Osteoblast (primary cell): Measurements from ENCODE around the gene ACOT13. TPM values are rescaled to one million over a fixed set of nuclear protein-coding genes. Genes with fewer than 3 reads are reported as not detected.

Experiments used
- DNase-seq: peaks from one replicate; pipeline ENCODE4 v3.0.0; 2011; ENCODE audit warnings: low spot score, mixed read lengths; ENCODE audit not compliant: insufficient read length; ENCODE audit errors: missing footprints
- H2AFZ ChIP-seq: 2 replicates; pipeline ENCODE4 v1.6.0; 2011; ENCODE audit warnings: mild to moderate bottlenecking, low read length
- H3K27ac ChIP-seq: 2 replicates; pipeline ENCODE4 v1.5.1; 2011; ENCODE audit warnings: mild to moderate bottlenecking, low read depth, low read length, moderate library complexity
- H3K27me3 ChIP-seq: 2 replicates; pipeline ENCODE4 v1.6.0; 2012; ENCODE audit warnings: mild to moderate bottlenecking, control low read depth, inconsistent platforms, low read length, moderate library complexity; ENCODE audit not compliant: insufficient read depth
- H3K36me3 ChIP-seq: 2 replicates; pipeline ENCODE4 v1.5.1; 2011; ENCODE audit warnings: mild to moderate bottlenecking, low read length, control low read depth, moderate library complexity; ENCODE audit not compliant: insufficient read depth
- H3K4me1 ChIP-seq: 2 replicates; pipeline ENCODE4 v1.5.1; 2011; ENCODE audit warnings: mild to moderate bottlenecking, low read length, control low read depth, moderate library complexity; ENCODE audit not compliant: insufficient read depth
- H3K4me2 ChIP-seq: 2 replicates; pipeline ENCODE4 v1.6.0; 2011; ENCODE audit warnings: mild to moderate bottlenecking, low read length; ENCODE audit not compliant: insufficient read depth
- H3K4me3 ChIP-seq: fragments of 200-600 bp; sonication (generic); 3 replicates; pipeline ENCODE4 v1.5.1; 2012; ENCODE audit warnings: mild to moderate bottlenecking, low read length, inconsistent platforms; ENCODE audit not compliant: insufficient read depth
- H3K79me2 ChIP-seq: 2 replicates; pipeline ENCODE4 v1.6.0; 2012; ENCODE audit warnings: mild to moderate bottlenecking, low read length, control low read depth, inconsistent platforms; ENCODE audit not compliant: insufficient read depth
- H3K9me3 ChIP-seq: 2 replicates; pipeline ENCODE4 v1.5.1; 2011; ENCODE audit warnings: low read depth, low read length, control low read depth
- H4K20me1 ChIP-seq: 2 replicates; pipeline ENCODE4 v1.6.0; 2012; ENCODE audit warnings: mild to moderate bottlenecking, low read length, control low read depth; ENCODE audit not compliant: insufficient read depth
- total RNA-seq: library from RNA; depleted of rRNA; stranded (reverse); fragments of >200 nt; gene quantifications from 2 replicates; pipeline ENCODE4 v1.2.3, GENCODE V29; 2012
- TF ChIP-seq, protein P1 (sequence below): IDR thresholded peaks from 2 replicates; pipeline ENCODE4 v1.5.1; 2011; ENCODE audit warnings: mild to moderate bottlenecking, low read depth, low read length, moderate library complexity; ENCODE audit errors: extremely low read depth

ACOT13 gene
- total RNA-seq, 1 donor: 5.8 TPM

DNA sequence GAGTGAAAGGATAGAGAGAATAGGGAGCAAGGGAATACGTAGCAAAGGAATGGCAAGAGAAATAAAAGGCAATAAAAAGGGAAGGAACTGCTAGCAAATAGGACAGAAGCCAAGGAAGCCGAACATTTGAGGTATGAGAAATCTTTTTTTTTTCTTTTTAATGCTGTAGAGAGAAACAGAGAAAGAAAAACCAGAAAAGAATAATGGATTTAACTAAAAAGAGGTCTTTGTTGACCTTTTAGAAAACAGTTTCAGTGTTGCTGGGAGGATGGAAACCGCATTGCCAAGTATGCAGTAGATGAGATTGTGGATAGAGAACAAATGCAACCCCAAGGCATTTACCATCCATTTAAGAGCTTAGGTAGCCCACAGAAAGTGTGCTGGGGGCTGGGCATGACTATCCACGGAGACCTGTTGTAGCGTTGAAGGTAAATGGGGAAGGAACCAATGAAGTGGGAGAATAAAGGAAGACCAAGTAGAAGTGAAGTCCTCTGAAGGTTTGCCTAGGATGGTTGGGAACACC, 75.4 kb downstream of the ACOT13 start:
- no peaks in the 10 kb centered on the region for H4K20me1 ChIP-seq
- H3K27me3 ChIP-seq: no peaks in the 10 kb centered on the region
- H3K4me1 ChIP-seq: peaks cover 35% of the 10 kb centered on the region
- peak overlapping the region; percentile 99 for H3K27ac ChIP-seq
- no peaks in the 10 kb centered on the region for H3K79me2 ChIP-seq
- H2AFZ ChIP-seq: peak overlapping the region; percentile 94
- no peaks in the 10 kb centered on the region for H3K9me3 ChIP-seq
- peak overlapping the region; percentile 86 for H3K4me2 ChIP-seq
- no peak for DNase-seq
- H3K4me3 ChIP-seq: no peak overlapping the region
- TF ChIP-seq, protein P1, sequence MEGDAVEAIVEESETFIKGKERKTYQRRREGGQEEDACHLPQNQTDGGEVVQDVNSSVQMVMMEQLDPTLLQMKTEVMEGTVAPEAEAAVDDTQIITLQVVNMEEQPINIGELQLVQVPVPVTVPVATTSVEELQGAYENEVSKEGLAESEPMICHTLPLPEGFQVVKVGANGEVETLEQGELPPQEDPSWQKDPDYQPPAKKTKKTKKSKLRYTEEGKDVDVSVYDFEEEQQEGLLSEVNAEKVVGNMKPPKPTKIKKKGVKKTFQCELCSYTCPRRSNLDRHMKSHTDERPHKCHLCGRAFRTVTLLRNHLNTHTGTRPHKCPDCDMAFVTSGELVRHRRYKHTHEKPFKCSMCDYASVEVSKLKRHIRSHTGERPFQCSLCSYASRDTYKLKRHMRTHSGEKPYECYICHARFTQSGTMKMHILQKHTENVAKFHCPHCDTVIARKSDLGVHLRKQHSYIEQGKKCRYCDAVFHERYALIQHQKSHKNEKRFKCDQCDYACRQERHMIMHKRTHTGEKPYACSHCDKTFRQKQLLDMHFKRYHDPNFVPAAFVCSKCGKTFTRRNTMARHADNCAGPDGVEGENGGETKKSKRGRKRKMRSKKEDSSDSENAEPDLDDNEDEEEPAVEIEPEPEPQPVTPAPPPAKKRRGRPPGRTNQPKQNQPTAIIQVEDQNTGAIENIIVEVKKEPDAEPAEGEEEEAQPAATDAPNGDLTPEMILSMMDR: no peak
- H3K36me3 ChIP-seq: no peaks in the 10 kb centered on the region

DNA sequence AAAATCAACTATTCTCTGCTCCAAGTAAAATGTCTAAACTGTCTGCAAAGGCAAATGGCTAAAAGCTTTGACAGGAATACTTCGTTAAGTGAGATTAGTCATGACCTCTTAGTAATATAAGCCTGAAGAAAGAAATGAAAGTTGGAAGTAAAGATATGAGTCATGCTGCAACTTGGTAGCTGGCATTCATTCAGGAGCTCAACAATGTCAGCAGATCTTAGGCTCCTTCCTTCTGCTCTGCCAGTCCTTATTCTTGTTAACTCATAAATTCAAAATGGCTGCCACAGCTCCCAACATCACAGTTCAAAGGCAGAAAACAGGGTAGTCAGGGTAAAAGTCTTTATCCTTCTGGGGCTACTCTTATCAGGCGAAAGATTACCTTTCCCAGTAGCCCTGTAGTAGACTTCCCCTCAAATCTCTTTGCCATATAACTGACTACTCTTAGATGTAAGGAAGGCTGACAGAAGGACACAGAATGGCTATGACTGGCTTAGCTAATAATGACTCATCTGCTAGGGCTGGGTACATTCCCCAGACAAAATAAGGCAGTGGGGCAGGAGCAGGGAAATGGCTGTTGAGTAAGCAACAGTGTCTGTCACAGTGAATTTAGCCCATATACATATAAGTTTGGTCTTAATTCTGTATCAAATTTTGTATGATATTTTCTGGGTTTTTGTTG, 76.5 kb downstream of the ACOT13 start:
- Histone ChIP-seq H4K20me1 (no peaks in the 10 kb centered on the region), H2AFZ (peak overlapping the region; percentile 94), H3K9me3 (no peaks in the 10 kb centered on the region), H3K27me3 (no peaks in the 10 kb centered on the region), H3K4me3 (peak overlapping the region; percentile 57), H3K27ac (peak overlapping the region; percentile 99), H3K4me1 (peaks cover 35% of the 10 kb centered on the region), H3K79me2 (no peaks in the 10 kb centered on the region), H3K36me3 (no peaks in the 10 kb centered on the region), H3K4me2 (peak overlapping the region; percentile 86)
- peak; percentile 89 for DNase-seq
- TF ChIP-seq, protein P1: no peak

- no peak overlapping the region for H3K4me3 ChIP-seq
- TF ChIP-seq, protein P1: no peak
- H4K20me1 ChIP-seq: no peaks in the 10 kb centered on the region
- no peaks in the 10 kb centered on the region for H3K9me3 ChIP-seq
- no peaks in the 10 kb centered on the region for H3K27me3 ChIP-seq
- peak overlapping the region; percentile 94 for H2AFZ ChIP-seq
- peak overlapping the region; percentile 86 for H3K4me2 ChIP-seq
- DNase-seq: no peak
- H3K36me3 ChIP-seq: no peaks in the 10 kb centered on the region
- peak overlapping the region; percentile 99 for H3K27ac ChIP-seq
- H3K4me1 ChIP-seq: peaks cover 35% of the 10 kb centered on the region
- H3K79me2 ChIP-seq: no peaks in the 10 kb centered on the region
These were observed 77.1 kb downstream of the ACOT13 start for GRCh38 chr6:24743944-24744335.

GRCh38 chr6:24744911-24745310, 78.0 kb downstream of the ACOT13 start:
- Histone ChIP-seq H3K36me3 (no peaks in the 10 kb centered on the region), H3K4me3 (no peak overlapping the region), H3K4me2 (no peak overlapping the region), H3K27me3 (no peaks in the 10 kb centered on the region), H3K4me1 (peaks cover 35% of the 10 kb centered on the region), H2AFZ (no peak overlapping the region), H3K27ac (no peak overlapping the region), H3K79me2 (no peaks in the 10 kb centered on the region), H3K9me3 (no peaks in the 10 kb centered on the region), H4K20me1 (no peaks in the 10 kb centered on the region)
- DNase-seq: no peak
- TF ChIP-seq, protein P1: no peak
